Kasumi-1 (cell line): ENCODE results near the gene NR1D1.

Experiments used
- DNase-seq, 2 experiments: peaks; one replicate each; lab custom pipeline; 2025; lab: John Stamatoyannopoulos, UW

The NR1D1 gene

GRCh38 chr17:40097087-40097486 is 3.3 kb downstream of the NR1D1 start:
- DNase-seq: no peak

GRCh38 chr17:40095944-40096791 is 4.2 kb downstream of the NR1D1 start:
- DNase-seq: peak; percentile 51 to 62

- DNase-seq: no peak
These were observed 4.9 kb downstream of the NR1D1 start for GRCh38 chr17:40095351-40095943.

GRCh38 chr17:40094874-40095273 is 5.5 kb downstream of the NR1D1 start:
- DNase-seq: no peak

DNA sequence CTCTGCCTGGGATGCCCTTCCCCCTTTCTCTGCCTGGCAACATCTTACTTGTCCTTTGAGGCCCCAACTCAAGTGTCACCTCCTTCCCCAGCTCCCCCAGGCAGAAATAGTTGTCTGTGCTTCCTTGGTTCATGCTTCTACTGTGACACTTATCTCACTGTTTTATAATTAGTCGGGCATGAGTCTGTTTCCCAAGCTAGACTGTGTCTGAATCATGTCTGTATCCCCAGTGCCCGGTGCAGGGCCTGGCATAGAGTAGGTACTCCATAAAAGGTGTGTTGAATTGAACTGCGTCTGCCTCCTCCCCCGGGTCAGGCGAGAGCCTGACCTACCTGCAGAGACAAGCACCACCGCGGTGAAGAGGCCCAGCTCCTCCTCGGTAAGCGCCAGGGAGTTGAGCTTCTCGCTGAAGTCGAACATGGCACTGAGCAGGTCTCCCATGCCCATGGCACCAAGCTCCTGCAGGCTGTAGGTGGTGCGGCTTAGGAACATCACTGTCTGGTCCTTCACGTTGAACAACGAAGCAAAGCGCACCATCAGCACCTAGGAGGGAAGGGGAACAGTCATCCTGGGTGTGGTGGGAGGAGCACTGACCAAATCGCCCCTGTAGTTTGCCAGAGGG is 6.7 kb downstream of the NR1D1 start:
- no peak for DNase-seq

DNA sequence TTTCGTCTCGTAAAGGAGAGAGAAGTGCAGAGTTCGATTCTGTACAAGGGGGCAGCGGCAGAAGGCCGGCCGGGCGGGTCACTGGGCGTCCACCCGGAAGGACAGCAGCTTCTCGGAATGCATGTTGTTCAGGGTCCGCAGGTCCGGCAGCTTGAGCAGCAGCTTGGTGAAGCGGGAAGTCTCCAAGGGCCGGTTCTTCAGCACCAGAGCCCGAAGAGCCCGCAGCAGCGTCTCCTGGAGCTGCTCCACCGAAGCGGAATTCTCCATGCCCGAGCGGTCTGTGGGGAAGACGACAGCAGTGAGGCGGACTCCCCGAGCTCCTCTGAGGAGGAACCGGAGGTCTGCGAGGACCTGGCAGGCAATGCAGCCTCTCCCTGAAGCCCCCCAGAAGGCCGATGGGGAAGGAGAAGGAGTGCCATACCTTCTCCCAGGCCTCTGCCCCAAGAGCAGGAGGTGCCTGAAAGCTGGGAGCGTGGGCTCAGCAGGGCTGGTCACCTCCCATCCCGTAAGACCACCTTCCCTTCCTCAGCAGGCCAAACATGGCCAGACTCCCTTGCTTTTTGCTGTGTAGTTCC is 7.3 kb downstream of the NR1D1 start:
- no peak for DNase-seq

- DNase-seq: no peak
These were observed 7.8 kb downstream of the NR1D1 start for GRCh38 chr17:40092581-40092980.

- DNase-seq: no peak
These were observed 8.5 kb downstream of the NR1D1 start for GRCh38 chr17:40091691-40092397.

GRCh38 chr17:40090237-40091119 is 9.9 kb downstream of the NR1D1 start:
- DNase-seq: no peak

- DNase-seq: no peak
These were observed 11.1 kb downstream of the NR1D1 start for GRCh38 chr17:40089077-40089895.

GRCh38 chr17:40087903-40088718 is 12.3 kb downstream of the NR1D1 start:
- DNase-seq: no peak

DNA sequence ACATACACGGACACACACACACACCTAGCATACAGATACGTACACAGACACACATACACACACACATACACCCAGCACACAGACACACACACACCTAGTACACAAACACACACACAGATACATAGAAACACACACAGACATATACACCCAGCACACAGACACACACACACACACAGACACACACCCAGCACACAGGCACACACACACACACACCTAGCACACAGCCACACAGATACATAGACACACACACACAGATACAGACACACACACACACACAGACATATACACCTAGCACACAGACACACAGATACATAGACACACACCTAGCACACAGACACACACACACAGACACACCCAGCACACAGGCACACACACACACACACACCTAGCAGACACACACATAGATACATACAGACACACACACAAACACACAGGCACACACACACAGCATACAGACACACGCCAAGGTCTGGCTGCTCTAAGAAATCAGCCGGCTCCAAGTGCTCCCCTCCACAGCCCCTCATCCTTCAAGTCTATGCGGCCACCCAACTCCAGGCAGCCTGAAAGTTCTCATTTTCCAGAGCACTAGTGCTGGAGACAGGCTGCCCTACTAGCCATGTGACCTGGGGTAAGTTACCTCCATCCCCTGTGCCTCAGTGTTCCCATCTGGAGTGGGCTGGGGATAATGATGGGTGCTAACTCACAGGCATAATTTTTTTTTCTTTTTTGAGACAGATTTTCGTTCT is 13.2 kb downstream of the NR1D1 start:
- DNase-seq: no peak

DNA sequence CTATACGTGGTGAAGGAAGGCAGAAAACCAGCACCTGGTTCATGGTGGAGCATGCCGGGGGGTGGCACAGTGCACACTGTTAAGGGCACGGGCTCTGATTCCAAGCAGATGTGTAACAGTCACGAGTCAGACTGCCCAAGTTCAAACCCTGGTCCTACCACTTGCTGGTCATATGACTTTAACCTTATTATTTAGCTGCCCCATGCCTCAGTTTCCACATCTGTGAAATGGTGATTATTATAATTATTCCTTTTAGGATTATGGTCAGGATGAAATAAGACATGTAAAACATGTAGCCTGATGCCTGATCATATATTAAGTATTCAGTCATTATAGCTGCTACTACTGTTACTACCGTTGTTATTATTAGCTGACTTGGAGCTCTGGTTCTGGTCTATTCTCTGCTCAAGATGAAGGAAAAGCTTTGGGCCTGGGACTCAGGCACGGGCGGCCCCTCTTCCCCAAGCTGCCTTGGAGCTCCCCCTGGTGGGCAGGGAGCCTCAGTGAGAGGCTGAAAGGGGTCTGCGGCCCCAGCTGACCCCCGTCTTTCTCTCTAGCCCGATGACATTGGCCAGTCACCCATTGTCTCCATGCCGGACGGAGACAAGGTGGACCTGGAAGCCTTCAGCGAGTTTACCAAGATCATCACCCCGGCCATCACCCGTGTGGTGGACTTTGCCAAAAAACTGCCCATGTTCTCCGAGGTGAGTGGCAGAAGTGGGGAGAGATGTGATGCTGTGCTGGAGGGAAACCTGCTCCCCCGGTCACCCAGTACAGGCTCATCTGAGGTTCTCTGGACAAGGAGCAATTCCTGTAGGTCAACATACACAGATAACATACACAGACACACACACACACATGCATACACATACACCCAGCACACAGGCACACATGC is 14.0 kb downstream of the NR1D1 start:
- DNase-seq: peak; percentile 33 to 39

DNA sequence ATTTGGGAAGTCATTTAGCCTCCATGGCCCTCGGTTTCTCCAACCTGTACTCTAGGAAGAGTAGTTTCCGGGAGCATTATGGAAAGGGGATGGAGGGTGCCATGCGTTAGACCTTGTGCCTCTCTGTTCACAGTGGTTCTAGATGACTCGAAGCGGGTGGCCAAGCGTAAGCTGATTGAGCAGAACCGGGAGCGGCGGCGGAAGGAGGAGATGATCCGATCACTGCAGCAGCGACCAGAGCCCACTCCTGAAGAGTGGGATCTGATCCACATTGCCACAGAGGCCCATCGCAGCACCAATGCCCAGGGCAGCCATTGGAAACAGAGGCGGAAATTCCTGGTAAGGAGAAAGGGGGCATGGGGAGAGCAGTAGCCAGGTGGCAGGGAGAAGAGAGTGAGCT is 15.9 kb downstream of the NR1D1 start:
- DNase-seq: no peak

DNA sequence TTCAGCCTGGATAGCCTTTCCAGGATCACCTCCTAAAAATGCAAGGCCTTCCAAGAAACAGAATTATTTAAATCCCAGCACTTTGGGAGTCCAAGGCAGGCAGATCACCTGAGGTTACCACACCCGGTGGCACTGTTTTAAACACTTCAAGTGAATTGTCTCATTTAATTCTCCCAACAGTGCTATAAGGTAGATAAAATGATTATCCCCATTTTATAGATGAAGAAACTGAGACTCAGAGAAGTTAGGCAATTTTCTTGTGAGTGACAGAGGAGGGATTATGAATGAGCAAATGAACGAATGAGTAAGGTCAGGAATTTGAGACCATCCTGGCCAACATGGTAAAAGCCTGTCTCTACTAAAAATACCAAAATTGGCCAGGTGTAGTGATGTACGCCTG is 20.8 kb downstream of the NR1D1 start:
- no peak for DNase-seq

- no peak for DNase-seq
These were observed 23.8 kb downstream of the NR1D1 start for GRCh38 chr17:40076591-40076990.

GRCh38 chr17:40075942-40076498 is 24.4 kb downstream of the NR1D1 start:
- DNase-seq: no peak
